ENCODE measurements around the gene RGSL1.

RGSL1 gene

GRCh38 chr1:182600036-182600713 lies 150.2 kb downstream of the RGSL1 start:
- no peak for TF ChIP-seq SIN3A (IDR thresholded peaks at IDR 0.05; ENCODE audit: borderline replicate concordance, insufficient read depth, low read length)
- no peak for TF ChIP-seq REST (IDR thresholded peaks at IDR 0.05; ENCODE audit: insufficient read depth in 1 of 2, low read depth in 2 of 2, low read length in 2 of 2)
- TF ChIP-seq POLR2AphosphoS5 (IDR thresholded peaks at IDR 0.05; ENCODE audit: low read depth, low read length) = no peak
- TF ChIP-seq TAF1 (IDR thresholded peaks at IDR 0.05; ENCODE audit: borderline replicate concordance, insufficient read depth, low read length) = no peak
- no peak for TF ChIP-seq FOXP2 (optimal IDR thresholded peaks at IDR 0.05; ENCODE audit: borderline replicate concordance, extremely low read depth, extremely low read length, insufficient read depth)

GRCh38 chr1:182600745-182601415 lies 150.9 kb downstream of the RGSL1 start:
- TF ChIP-seq POLR2AphosphoS5 (IDR thresholded peaks at IDR 0.05; ENCODE audit: low read depth, low read length) (no peak), REST (IDR thresholded peaks at IDR 0.05; ENCODE audit: insufficient read depth in 1 of 2, low read depth in 2 of 2, low read length in 2 of 2) (no peak), SIN3A (IDR thresholded peaks at IDR 0.05; ENCODE audit: borderline replicate concordance, insufficient read depth, low read length) (no peak), TAF1 (IDR thresholded peaks at IDR 0.05; ENCODE audit: borderline replicate concordance, insufficient read depth, low read length) (no peak), FOXP2 (optimal IDR thresholded peaks at IDR 0.05; ENCODE audit: borderline replicate concordance, extremely low read depth, extremely low read length, insufficient read depth) (no peak)

GRCh38 chr1:182601416-182601786 lies 151.5 kb downstream of the RGSL1 start:
- TF ChIP-seq REST (IDR thresholded peaks at IDR 0.05; ENCODE audit: insufficient read depth in 1 of 2, low read depth in 2 of 2, low read length in 2 of 2) = no peak
- no peak for TF ChIP-seq TAF1 (IDR thresholded peaks at IDR 0.05; ENCODE audit: borderline replicate concordance, insufficient read depth, low read length)
- no peak for TF ChIP-seq POLR2AphosphoS5 (IDR thresholded peaks at IDR 0.05; ENCODE audit: low read depth, low read length)
- no peak for TF ChIP-seq SIN3A (IDR thresholded peaks at IDR 0.05; ENCODE audit: borderline replicate concordance, insufficient read depth, low read length)
- no peak for TF ChIP-seq FOXP2 (optimal IDR thresholded peaks at IDR 0.05; ENCODE audit: borderline replicate concordance, extremely low read depth, extremely low read length, insufficient read depth)

- TF ChIP-seq SIN3A (IDR thresholded peaks at IDR 0.05; ENCODE audit: borderline replicate concordance, insufficient read depth, low read length) (no peak), REST (IDR thresholded peaks at IDR 0.05; ENCODE audit: insufficient read depth in 1 of 2, low read depth in 2 of 2, low read length in 2 of 2) (no peak), POLR2AphosphoS5 (IDR thresholded peaks at IDR 0.05; ENCODE audit: low read depth, low read length) (no peak), FOXP2 (optimal IDR thresholded peaks at IDR 0.05; ENCODE audit: borderline replicate concordance, extremely low read depth, extremely low read length, insufficient read depth) (no peak), TAF1 (IDR thresholded peaks at IDR 0.05; ENCODE audit: borderline replicate concordance, insufficient read depth, low read length) (no peak)
Observed at GRCh38 chr1:182601913-182602312, 152.0 kb downstream of the RGSL1 start.
